Activated CD8-positive, alpha-beta memory T cell treated with anti-CD3 and anti-CD28 coated beads, Interleukin-2, amount 10 ng/mL, durations not matched to agents 7 days and 5 days (primary cell): ENCODE results near the gene ACOT11. TPM values are rescaled to one million over a fixed set of nuclear protein-coding genes. Genes with fewer than 3 reads are reported as not detected.
"Not testable (repeated sequence)": the region's sequence is repeated elsewhere in the genome, so short reads cannot be mapped to it uniquely, and the experiment has no call there.

ENCODE experiments used
- ATAC-seq: fragments of 150-1000 bp; cut with Tn5 transposase; one replicate; pipeline ENCODE4 v1.10.0; 2021; ENCODE audit warnings: moderate library complexity
- CTCF ChIA-PET: fragments of 350-600 bp; sonication (Branson Sonifier 250); formaldehyde crosslinking; loops from one replicate; lab custom pipeline; 2021; ENCODE audit warnings: antibody characterized with exemption; lab: Charles Lee
- DNase-seq: peaks from one replicate; pipeline ENCODE4 v3.0.0-alpha.2; 2020
- H3K27ac Mint-ChIP-seq: one replicate; pipeline ENCODE4 v1.8.0; 2021; ENCODE audit warnings: mild to moderate bottlenecking, mixed read lengths
- H3K27me3 Mint-ChIP-seq: one replicate; pipeline ENCODE4 v1.8.0; 2021; ENCODE audit warnings: mixed read lengths
- H3K36me3 Mint-ChIP-seq: one replicate; pipeline ENCODE4 v1.8.0; 2021; ENCODE audit warnings: mild to moderate bottlenecking, mixed read lengths
- H3K4me1 Mint-ChIP-seq: one replicate; pipeline ENCODE4 v1.8.0; 2021; ENCODE audit warnings: mixed read lengths
- H3K4me3 Mint-ChIP-seq: one replicate; pipeline ENCODE4 v1.8.0; 2021; ENCODE audit warnings: mild to moderate bottlenecking, moderate library complexity, mixed read lengths
- H3K9me3 Mint-ChIP-seq: one replicate; pipeline ENCODE4 v1.8.0; 2022; ENCODE audit warnings: low read depth, mixed read lengths
- total RNA-seq, 2 experiments: library from RNA; stranded (reverse); gene quantifications; one replicate each; pipeline ENCODE4 v1.2.3, GENCODE V29; 2021

Gene ACOT11
- total RNA-seq, 2 experiments from 2014 or later = 0.58 to 0.96 TPM

DNA sequence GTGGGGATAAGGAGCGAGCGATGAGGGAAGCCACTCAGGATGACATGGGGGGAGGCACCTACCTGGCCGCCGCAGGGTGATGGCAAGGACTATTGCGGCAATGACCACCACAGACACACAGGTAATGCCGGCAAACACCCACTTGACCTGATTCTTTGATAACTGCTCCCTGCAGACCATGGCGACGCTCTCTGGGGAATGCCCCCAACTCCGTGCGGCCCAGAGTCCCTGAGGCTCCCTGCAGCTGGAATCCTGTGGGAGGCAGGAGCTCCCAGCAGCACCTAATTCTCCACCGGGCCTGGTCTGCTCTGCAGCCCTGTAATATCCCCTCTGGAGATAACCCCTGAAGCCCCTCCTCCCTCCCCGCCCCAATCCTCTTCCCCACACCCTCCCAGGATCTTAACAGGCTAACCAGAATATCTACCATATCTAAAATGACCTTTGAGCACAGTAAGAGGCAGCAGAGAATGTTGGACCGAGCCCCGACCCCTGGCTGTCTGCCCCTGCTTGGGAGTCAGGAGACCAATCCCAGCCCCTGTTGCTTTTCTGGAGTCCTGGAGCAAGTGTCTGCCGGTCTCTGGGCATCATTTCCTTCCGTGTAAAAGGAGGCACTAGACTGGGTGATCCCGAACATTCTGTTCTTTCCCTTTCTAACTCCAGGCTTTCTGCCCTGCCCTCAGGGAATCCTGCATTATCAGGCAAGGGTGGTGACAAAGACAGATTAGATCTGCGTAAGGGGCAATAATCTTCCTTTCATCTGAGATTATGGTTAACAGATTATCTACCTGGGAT lies 75.4 kb downstream of the ACOT11 start, which contains the start of gene FAM151A:
TSS of gene FAM151A (minus strand) at position 310 of the 792 bp plus-strand sequence. CDS start at position 180, 130 bp downstream.
- Mint-ChIP-seq H3K27me3 (peaks cover 6% of the 10 kb centered on the region), H3K36me3 (no peaks in the 10 kb centered on the region), H3K9me3 (no peaks in the 10 kb centered on the region), H3K4me3 (no peak within 1 kb of the TSS), H3K27ac (no peak within 1 kb of the TSS), H3K4me1 (no peaks in the 10 kb centered on the region)
- ATAC-seq (no peak), DNase-seq (no peak)
- CTCF ChIA-PET = no interaction called here

GRCh38 chr1:54624466-54625464 lies 76.7 kb downstream of the ACOT11 start:
- no peak overlapping the region for H3K27ac Mint-ChIP-seq
- H3K36me3 Mint-ChIP-seq = no peaks in the 10 kb centered on the region
- H3K9me3 Mint-ChIP-seq = no peaks in the 10 kb centered on the region
- peaks cover 6% of the 10 kb centered on the region for H3K27me3 Mint-ChIP-seq
- CTCF ChIA-PET = no interaction called here
- ATAC-seq (no peak), DNase-seq (no peak)
- no peaks in the 10 kb centered on the region for H3K4me1 Mint-ChIP-seq
- H3K4me3 Mint-ChIP-seq = no peak overlapping the region

GRCh38 chr1:54627196-54627595 lies 79.2 kb downstream of the ACOT11 start:
- no peak overlapping the region for H3K27ac Mint-ChIP-seq
- H3K36me3 Mint-ChIP-seq = no peaks in the 10 kb centered on the region
- no peak overlapping the region for H3K4me3 Mint-ChIP-seq
- ATAC-seq (no peak), DNase-seq (no peak)
- H3K27me3 Mint-ChIP-seq = peaks cover 13% of the 10 kb centered on the region
- H3K9me3 Mint-ChIP-seq = no peaks in the 10 kb centered on the region
- no peaks in the 10 kb centered on the region for H3K4me1 Mint-ChIP-seq
- CTCF ChIA-PET = no interaction called here

DNA sequence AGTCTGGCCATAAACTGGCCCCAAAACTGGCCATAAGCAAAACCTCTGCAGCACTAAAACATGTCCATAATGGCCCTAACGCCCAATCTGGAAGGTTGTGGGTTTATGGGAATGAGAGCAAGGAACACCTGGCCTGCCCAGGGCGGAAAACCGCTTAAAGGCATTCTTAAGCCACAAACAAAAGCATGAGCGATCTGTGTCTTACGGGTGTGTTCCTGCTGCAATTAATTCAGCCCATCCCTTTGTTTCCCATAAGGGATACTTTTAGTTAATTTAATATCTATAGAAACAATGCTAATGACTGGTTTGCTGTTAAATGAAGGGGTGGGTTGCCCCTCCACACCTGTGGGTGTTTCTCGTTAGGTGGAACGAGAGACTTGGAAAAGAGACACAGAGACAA lies 87.8 kb downstream of the ACOT11 start:
- H3K27ac Mint-ChIP-seq, H3K9me3 Mint-ChIP-seq, H3K4me1 Mint-ChIP-seq, ATAC-seq, H3K36me3 Mint-ChIP-seq, H3K4me3 Mint-ChIP-seq, CTCF ChIA-PET, DNase-seq: not testable (repeated sequence)
- peaks cover 45% of the 10 kb centered on the region for H3K27me3 Mint-ChIP-seq

DNA sequence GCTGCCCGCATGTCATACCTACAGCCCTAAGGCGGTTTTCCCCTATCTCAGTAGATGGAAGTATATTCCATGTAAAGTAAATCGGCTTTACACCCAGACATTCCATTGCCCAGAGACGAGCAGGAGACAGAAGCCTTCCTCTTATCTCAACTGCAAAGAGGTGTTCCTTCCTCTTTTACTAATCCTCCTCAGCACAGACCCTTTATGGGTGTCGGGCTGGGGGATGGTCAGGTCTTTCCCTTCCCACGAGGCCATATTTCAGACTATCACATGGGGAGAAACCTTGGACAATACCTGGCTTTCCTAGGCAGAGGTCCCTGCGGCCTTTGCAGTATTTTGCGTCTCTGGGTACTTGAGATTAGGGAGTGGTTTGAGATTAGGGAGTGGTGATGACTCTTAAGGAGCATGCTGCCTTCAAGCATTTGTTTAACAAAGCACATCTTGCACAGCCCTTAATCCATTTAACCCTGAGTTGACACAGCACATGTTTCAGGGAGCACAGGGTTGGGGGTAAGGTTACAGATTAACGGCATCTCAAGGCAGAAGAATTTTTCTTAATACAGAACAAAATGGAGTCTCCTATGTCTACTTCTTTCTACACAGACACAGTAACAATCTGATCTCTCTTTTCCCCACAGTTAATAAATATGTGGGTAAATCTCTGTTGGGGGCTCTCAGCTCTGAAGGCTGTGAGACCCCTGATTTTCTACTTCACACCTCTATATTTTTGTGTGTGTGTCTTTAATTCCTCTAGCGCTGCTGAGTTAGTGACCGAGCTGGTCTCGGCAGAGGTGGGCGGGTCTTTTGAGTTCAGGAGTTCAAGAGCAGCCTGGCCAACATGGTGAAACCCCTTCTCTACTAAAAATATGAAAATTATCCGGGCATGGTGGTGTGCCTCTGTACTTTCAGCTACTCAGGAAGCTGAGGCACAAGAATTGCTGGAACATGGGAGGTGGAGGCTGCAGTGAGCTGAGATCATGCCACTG lies 88.7 kb downstream of the ACOT11 start:
- H3K4me3 Mint-ChIP-seq, DNase-seq, ATAC-seq, H3K27ac Mint-ChIP-seq, CTCF ChIA-PET, H3K36me3 Mint-ChIP-seq, H3K4me1 Mint-ChIP-seq, H3K9me3 Mint-ChIP-seq: not testable (repeated sequence)
- H3K27me3 Mint-ChIP-seq = peaks cover 43% of the 10 kb centered on the region

DNA sequence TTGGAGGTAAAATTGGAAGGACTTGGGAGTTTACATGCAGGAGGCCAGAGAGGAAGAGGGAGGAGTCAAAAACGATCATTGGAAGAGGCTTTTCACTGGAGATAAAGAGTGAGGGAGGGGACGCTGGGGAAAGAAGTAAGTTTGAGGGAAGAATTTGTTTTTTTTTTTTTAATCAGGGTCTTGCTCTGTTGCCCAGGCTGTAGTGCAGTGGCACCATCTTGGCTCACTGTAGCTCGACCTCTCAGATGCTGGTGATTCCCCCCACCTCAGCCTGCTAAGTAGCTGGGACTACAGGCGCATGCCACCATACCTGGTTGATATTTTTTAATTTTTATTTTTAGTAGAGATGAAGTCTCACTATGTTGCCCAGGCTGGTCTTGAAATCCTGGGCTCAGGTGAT lies 92.3 kb downstream of the ACOT11 start:
- CTCF ChIA-PET = no interaction called here
- H3K27me3 Mint-ChIP-seq = peaks cover 28% of the 10 kb centered on the region
- peaks cover 5% of the 10 kb centered on the region for H3K9me3 Mint-ChIP-seq
- no peak overlapping the region for H3K4me3 Mint-ChIP-seq
- H3K27ac Mint-ChIP-seq = no peak overlapping the region
- no peak for ATAC-seq
- H3K36me3 Mint-ChIP-seq = peaks cover 3% of the 10 kb centered on the region
- no peaks in the 10 kb centered on the region for H3K4me1 Mint-ChIP-seq
- no peak for DNase-seq

DNA sequence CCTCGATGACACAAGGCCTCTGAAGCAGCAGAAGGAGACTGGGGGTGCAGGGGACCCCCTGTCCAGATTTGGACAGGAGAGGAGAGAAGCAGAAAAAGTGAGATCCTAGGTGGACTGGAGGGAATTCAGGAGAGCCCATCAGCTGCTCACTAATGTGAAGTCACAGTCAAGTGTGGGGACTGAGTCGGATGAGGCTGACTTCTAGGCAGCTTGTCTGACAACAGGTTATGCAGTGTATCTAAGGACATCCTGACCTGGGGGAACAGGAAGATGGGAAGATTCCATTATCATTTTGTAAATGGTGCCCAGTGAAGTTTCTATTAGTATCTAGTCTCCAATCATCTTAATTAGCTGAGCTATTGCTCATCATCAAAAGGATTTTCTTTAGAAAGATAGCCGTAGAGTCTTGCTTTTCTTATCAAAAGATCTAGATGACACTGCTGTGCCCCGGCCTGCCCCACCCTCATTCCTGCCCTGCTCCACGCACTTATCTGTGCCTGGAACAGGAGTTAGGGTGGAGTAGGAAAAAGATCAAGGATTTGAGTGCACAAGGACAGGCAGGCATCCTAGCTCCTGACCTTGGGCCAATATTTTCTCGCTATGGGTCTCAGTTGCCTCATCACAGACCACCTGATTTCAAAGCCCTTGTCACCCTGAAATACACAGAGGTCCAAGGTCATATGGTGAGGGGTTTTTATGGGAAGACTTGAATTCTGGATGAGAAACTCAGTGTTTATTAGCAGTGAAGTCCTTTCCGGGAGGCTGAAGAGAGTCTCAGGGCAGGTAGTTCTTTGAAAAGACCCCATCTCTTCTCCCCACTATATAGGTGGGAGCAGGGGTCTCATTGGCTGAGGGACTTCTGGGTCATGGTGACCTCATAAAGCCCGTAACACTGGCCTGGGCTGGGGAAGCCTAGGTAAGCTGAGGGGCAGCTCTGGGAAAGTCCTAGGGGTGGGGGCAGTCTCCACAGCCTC lies 93.1 kb downstream of the ACOT11 start, which contains the start of gene MROH7:
TSS of gene MROH7 (plus strand) at position 924 of the 974 bp plus-strand sequence. CDS start 11,141 bp downstream, outside the sequence.
- H3K9me3 Mint-ChIP-seq = peaks cover 5% of the 10 kb centered on the region
- no peak within 1 kb of the TSS for H3K27ac Mint-ChIP-seq
- H3K4me1 Mint-ChIP-seq = no peaks in the 10 kb centered on the region
- CTCF ChIA-PET = no interaction called here
- ATAC-seq (no peak), DNase-seq (no peak)
- H3K4me3 Mint-ChIP-seq = no peak within 1 kb of the TSS
- peaks cover 28% of the 10 kb centered on the region for H3K27me3 Mint-ChIP-seq
- peaks cover 3% of the 10 kb centered on the region for H3K36me3 Mint-ChIP-seq

- Mint-ChIP-seq H3K36me3 (peaks cover 3% of the 10 kb centered on the region), H3K9me3 (peaks cover 5% of the 10 kb centered on the region), H3K4me3 (no peak overlapping the region), H3K27ac (no peak overlapping the region), H3K27me3 (peaks cover 19% of the 10 kb centered on the region), H3K4me1 (no peaks in the 10 kb centered on the region)
- CTCF ChIA-PET = no interaction called here
- DNase-seq (no peak), ATAC-seq (no peak)
Measured at GRCh38 chr1:54643736-54644135, 95.7 kb downstream of the ACOT11 start.

DNA sequence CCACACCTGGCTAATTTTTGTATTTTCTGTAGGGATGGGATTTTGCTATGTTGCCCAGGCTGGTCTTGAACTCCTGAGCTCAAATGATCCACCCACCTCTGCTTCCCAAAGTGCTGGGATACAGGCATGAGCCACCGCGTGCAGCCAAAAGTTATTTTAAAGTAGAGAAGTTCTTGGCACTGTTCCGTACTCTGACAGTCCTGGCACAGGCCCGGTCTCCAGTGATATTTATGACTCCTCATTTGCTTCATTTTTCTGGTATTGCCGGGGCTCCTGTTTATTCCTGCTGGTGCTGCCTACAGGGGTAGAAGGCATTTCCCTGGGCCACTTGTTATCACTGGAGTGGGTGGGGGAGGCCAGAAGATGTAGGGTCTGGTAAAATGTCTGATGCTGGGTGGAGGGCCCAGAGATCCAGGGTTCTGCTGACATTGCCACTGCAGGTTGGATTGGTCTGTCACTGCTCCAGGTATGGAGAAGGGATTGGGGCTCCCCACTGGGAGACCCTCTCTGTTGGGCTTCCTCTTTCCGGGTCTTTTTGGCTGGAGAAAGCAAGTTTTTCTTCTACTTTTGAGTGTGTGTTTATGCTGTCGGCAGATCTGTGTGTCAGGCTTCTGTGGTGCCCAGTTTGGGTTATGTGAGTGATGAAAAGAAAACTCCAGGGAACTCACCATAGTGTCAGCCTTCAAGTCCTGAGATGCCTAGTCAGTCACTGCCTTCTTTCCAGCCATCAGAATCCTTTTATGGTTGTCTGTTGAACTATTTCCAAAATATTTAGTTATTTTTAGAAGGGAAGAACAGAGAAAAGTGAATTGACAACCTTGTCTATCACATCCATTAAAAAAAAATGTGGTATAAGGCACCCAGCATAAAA lies 98.0 kb downstream of the ACOT11 start:
- Mint-ChIP-seq H3K9me3 (peaks cover 5% of the 10 kb centered on the region), H3K4me3 (no peak overlapping the region), H3K27ac (no peak overlapping the region), H3K36me3 (peaks cover 3% of the 10 kb centered on the region), H3K4me1 (no peaks in the 10 kb centered on the region), H3K27me3 (peaks cover 19% of the 10 kb centered on the region)
- no peak for DNase-seq
- no peak for ATAC-seq
- CTCF ChIA-PET = no interaction called here

GRCh38 chr1:54649130-54649898 lies 101.3 kb downstream of the ACOT11 start:
- DNase-seq = no peak
- H3K27ac Mint-ChIP-seq = no peak overlapping the region
- no peaks in the 10 kb centered on the region for H3K9me3 Mint-ChIP-seq
- H3K27me3 Mint-ChIP-seq = peaks cover 23% of the 10 kb centered on the region
- ATAC-seq = no peak
- H3K36me3 Mint-ChIP-seq = no peaks in the 10 kb centered on the region
- H3K4me3 Mint-ChIP-seq = no peak overlapping the region
- H3K4me1 Mint-ChIP-seq = no peaks in the 10 kb centered on the region
- CTCF ChIA-PET = no interaction called here

GRCh38 chr1:54649921-54650320 lies 101.9 kb downstream of the ACOT11 start:
- Mint-ChIP-seq H3K4me1 (no peaks in the 10 kb centered on the region), H3K27ac (no peak overlapping the region), H3K9me3 (no peaks in the 10 kb centered on the region), H3K36me3 (no peaks in the 10 kb centered on the region), H3K4me3 (no peak overlapping the region), H3K27me3 (peaks cover 23% of the 10 kb centered on the region)
- CTCF ChIA-PET = no interaction called here
- DNase-seq = no peak
- no peak for ATAC-seq
